ENCODE data around the gene GTF3C4.

The GTF3C4 gene

DNA sequence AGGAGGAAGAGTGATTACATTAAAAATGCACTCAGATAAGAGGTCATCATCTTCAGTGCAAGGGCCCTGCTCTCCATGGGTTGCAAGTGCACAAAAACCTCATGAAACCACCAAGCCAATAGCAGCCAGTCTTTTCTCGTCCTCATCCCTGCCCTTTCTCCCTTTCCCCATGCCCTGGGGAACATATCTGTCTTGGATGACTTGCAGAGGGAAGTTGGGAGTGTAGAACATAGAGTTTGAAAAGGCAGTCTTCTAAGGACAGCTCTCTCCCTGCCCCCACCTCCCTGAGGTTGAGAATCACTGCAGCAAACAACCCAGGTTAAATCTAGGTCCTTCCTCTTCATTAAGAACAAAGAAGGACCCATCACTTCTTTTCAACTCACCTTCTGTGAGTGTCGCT is 22.5 kb upstream of the GTF3C4 start:
- Histone ChIP-seq H3K27ac (ENCODE audit: low read length) (no peak overlapping the region), H3K4me1 (ENCODE audit: control insufficient read depth in 1 of 2, insufficient read depth in 2 of 2, low read length in 2 of 2) (no peaks in the 10 kb centered on the region), H3K4me3 (ENCODE audit: low read depth in 1 of 2, low read length in 2 of 2) (no peak overlapping the region), H3K27me3 (ENCODE audit: low read depth, low read length) (no peaks in the 10 kb centered on the region), H3K36me3 (ENCODE audit: control insufficient read depth in 1 of 2, insufficient read depth in 2 of 2, low read length in 2 of 2) (peaks cover 56 to 73% of the 10 kb centered on the region in 2 donors), H3K9me3 (ENCODE audit: control insufficient read depth in 1 of 2, low read length in 2 of 2) (no peaks in the 10 kb centered on the region)

DNA sequence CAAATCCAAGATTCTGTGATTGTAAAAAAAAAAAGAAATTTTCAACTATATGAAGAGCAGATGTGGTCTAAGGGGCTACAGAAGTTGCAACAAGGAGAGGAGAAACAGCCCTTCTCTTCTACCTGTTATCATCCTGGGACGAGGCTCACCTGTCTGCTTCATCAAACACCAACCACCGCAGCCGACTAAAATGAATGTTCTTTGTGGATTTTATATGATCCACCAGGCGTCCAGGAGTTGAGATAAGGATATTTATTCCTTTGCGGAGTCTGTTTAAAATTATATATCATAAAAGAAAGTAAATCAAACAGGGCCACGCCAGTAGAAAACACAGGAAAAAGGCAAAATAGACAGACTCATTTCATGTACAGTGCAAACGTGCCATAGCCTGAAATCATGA is 22.0 kb upstream of the GTF3C4 start:
- H3K4me1 ChIP-seq (ENCODE audit: control insufficient read depth in 1 of 2, insufficient read depth in 2 of 2, low read length in 2 of 2), result no peaks in the 10 kb centered on the region
- no peaks in the 10 kb centered on the region for H3K9me3 ChIP-seq (ENCODE audit: control insufficient read depth in 1 of 2, low read length in 2 of 2)
- H3K36me3 ChIP-seq (ENCODE audit: control insufficient read depth in 1 of 2, insufficient read depth in 2 of 2, low read length in 2 of 2), result peaks cover 53 to 69% of the 10 kb centered on the region in 2 donors
- H3K27me3 ChIP-seq (ENCODE audit: low read depth, low read length), result no peaks in the 10 kb centered on the region
- no peak overlapping the region for H3K4me3 ChIP-seq (ENCODE audit: low read depth in 1 of 2, low read length in 2 of 2)
- H3K27ac ChIP-seq (ENCODE audit: low read length), result no peak overlapping the region

DNA sequence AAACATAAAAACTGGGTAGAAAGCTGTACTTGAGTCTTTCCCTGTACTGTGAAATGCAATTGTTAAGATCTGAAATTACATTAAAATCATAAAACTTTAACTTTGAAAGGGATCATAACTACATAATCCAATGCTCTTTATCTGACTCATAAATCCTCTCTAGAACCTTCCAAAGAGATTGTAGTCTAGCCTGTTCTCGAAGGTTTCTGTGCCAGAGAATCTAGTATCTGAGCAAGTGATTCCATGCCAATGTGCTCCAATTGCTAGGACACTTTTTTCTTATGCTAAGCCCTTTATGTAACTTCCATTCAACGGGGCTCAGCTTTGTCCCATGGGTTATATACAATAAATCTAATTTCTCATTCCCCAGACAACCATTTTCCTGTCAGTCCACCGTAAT is 21.6 kb upstream of the GTF3C4 start:
- H3K27me3 ChIP-seq (ENCODE audit: low read depth, low read length), result no peaks in the 10 kb centered on the region
- H3K9me3 ChIP-seq (ENCODE audit: control insufficient read depth in 1 of 2, low read length in 2 of 2), result no peaks in the 10 kb centered on the region
- H3K4me3 ChIP-seq (ENCODE audit: low read depth in 1 of 2, low read length in 2 of 2), result no peak overlapping the region
- no peak overlapping the region for H3K27ac ChIP-seq (ENCODE audit: low read length)
- peaks cover 50 to 65% of the 10 kb centered on the region in 2 donors for H3K36me3 ChIP-seq (ENCODE audit: control insufficient read depth in 1 of 2, insufficient read depth in 2 of 2, low read length in 2 of 2)
- no peaks in the 10 kb centered on the region for H3K4me1 ChIP-seq (ENCODE audit: control insufficient read depth in 1 of 2, insufficient read depth in 2 of 2, low read length in 2 of 2)

DNA sequence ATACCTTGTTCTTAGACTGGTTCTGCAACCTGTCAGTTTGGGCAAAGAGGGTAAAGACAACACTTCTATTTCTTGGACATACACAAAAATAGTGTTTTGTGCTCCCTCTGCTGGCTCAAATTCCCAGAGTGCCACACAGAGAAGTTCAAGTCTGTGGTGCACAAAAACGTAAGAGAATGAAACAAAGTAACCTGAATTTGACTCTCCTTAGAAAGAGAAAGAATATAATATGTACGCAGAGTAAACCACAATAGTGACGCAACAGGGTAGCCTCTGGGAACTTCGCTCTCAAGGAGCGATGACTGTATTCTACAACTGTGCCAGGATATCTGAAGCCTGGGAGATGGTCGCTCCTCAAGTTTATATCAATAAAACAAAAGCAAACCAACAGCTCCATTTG is 19.0 kb upstream of the GTF3C4 start:
- Histone ChIP-seq H3K36me3 (ENCODE audit: control insufficient read depth in 1 of 2, insufficient read depth in 2 of 2, low read length in 2 of 2) (peaks cover 37 to 50% of the 10 kb centered on the region in 2 donors), H3K4me1 (ENCODE audit: control insufficient read depth in 1 of 2, insufficient read depth in 2 of 2, low read length in 2 of 2) (no peaks in the 10 kb centered on the region), H3K4me3 (ENCODE audit: low read depth in 1 of 2, low read length in 2 of 2) (no peak overlapping the region), H3K9me3 (ENCODE audit: control insufficient read depth in 1 of 2, low read length in 2 of 2) (no peaks in the 10 kb centered on the region), H3K27me3 (ENCODE audit: low read depth, low read length) (no peaks in the 10 kb centered on the region), H3K27ac (ENCODE audit: low read length) (no peak overlapping the region)

DNA sequence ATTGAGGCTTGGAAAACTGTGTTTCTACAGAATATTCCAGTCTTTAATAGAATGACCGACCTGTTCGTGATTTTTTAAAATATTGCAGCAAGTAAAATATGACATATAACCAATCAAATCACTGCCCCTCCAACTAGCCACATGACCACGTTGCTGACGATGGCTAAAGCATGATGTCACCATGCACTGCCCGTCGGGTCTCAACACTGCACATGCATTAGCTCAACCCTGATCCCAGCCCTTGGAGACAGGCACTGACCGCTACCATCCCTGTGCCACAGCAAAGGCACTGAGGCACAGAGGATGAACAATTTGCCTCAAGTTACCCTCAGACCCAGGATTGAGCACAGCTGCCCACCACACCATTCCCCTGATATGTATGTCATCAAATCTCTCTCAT is 14.0 kb upstream of the GTF3C4 start:
- Histone ChIP-seq H3K27ac (ENCODE audit: low read length) (no peak overlapping the region), H3K9me3 (ENCODE audit: control insufficient read depth in 1 of 2, low read length in 2 of 2) (no peaks in the 10 kb centered on the region), H3K4me3 (ENCODE audit: low read depth in 1 of 2, low read length in 2 of 2) (no peak overlapping the region), H3K27me3 (ENCODE audit: low read depth, low read length) (no peaks in the 10 kb centered on the region), H3K4me1 (ENCODE audit: control insufficient read depth in 1 of 2, insufficient read depth in 2 of 2, low read length in 2 of 2) (no peaks in the 10 kb centered on the region), H3K36me3 (ENCODE audit: control insufficient read depth in 1 of 2, insufficient read depth in 2 of 2, low read length in 2 of 2) (peaks cover 28 to 49% of the 10 kb centered on the region in 2 donors)

DNA sequence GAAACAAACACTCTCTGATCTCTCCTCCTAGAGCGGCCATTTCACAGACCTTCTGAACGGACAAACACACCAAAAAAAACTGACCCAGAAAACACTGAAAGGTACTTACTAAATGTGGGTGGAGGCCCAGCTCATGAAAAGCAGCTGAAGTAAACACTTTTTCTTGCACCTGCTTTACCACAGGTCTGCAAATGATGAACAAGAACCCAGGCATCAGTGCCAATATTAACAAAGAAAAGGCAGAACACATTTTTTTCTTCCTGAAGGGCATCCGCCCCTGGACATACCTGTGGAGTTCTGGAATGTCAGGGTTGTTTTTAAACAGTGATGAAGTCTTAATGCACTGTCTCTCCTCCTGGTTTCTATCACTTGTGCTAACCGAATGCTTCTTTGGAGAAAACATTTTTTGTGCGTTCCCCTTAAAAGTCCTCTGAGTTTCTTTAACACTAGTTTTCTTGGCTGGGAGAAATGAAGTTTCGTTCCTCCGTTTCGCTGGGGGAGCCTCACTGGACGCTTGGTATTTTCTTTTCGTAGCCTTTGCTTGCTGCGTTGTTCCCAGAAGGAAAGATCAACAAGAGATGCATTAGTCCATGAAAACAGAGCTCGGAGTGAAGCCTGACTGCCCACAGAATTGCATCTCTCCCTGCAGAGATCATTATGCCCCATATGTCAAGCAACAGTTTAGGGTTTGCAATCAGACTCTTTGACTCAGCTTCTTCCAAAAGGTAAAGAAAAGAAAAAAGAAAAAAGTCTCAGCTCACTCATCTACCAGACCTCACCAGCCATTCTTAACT is 7.9 kb upstream of the GTF3C4 start:
- no peak overlapping the region for H3K27ac ChIP-seq (ENCODE audit: low read length)
- H3K9me3 ChIP-seq (ENCODE audit: control insufficient read depth in 1 of 2, low read length in 2 of 2), result no peaks in the 10 kb centered on the region
- no peak overlapping the region for H3K4me3 ChIP-seq (ENCODE audit: low read depth in 1 of 2, low read length in 2 of 2)
- no peaks in the 10 kb centered on the region for H3K4me1 ChIP-seq (ENCODE audit: control insufficient read depth in 1 of 2, insufficient read depth in 2 of 2, low read length in 2 of 2)
- H3K27me3 ChIP-seq (ENCODE audit: low read depth, low read length), result no peaks in the 10 kb centered on the region
- H3K36me3 ChIP-seq (ENCODE audit: control insufficient read depth in 1 of 2, insufficient read depth in 2 of 2, low read length in 2 of 2), result peaks cover 34 to 38% of the 10 kb centered on the region in 2 donors

- Histone ChIP-seq H3K9me3 (ENCODE audit: control insufficient read depth in 1 of 2, low read length in 2 of 2) (no peaks in the 10 kb centered on the region), H3K27me3 (ENCODE audit: low read depth, low read length) (no peaks in the 10 kb centered on the region), H3K4me1 (ENCODE audit: control insufficient read depth in 1 of 2, insufficient read depth in 2 of 2, low read length in 2 of 2) (no peaks in the 10 kb centered on the region), H3K36me3 (ENCODE audit: control insufficient read depth in 1 of 2, insufficient read depth in 2 of 2, low read length in 2 of 2) (peaks cover 28 to 30% of the 10 kb centered on the region in 2 donors), H3K4me3 (ENCODE audit: low read depth in 1 of 2, low read length in 2 of 2) (no peak overlapping the region), H3K27ac (ENCODE audit: low read length) (no peak overlapping the region)
Measured at GRCh38 chr9:132663117-132663516, 7.1 kb upstream of the GTF3C4 start.

- H3K4me3 ChIP-seq (ENCODE audit: low read depth in 1 of 2, low read length in 2 of 2), result no peak overlapping the region
Measured at GRCh38 chr9:132663851-132664250, 6.4 kb upstream of the GTF3C4 start.

DNA sequence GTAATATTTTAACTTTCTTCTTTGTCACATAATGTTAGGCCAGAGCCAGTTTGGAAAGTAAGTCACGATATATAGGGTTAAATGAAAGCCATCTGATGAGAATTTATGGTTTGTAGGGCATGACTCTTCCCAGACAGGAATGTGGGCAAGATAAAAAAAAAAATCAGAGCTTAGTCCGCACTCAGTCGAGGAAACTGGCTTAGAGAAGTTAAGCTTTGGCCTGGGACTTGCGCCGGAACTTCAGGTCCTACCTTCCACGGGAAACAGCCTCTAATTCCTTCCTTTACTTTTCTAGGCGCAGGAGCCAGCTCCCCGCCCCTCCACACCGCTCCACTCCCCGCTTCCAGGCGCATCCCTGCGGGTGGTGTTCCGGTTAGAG is 956 bp upstream of the GTF3C4 start:
- Histone ChIP-seq H3K27ac (ENCODE audit: low read length) (peak overlapping the region; percentile 56), H3K36me3 (ENCODE audit: control insufficient read depth in 1 of 2, insufficient read depth in 2 of 2, low read length in 2 of 2) (peaks cover 0 to 4% of the 10 kb centered on the region in 2 donors), H3K27me3 (ENCODE audit: low read depth, low read length) (no peaks in the 10 kb centered on the region), H3K9me3 (ENCODE audit: control insufficient read depth in 1 of 2, low read length in 2 of 2) (no peaks in the 10 kb centered on the region), H3K4me3 (ENCODE audit: low read depth in 1 of 2, low read length in 2 of 2) (peak overlapping the region; percentile 88 to 97), H3K4me1 (ENCODE audit: control insufficient read depth in 1 of 2, insufficient read depth in 2 of 2, low read length in 2 of 2) (peaks cover 14 to 29% of the 10 kb centered on the region in 2 donors)

More at GRCh38 chr9:132663851-132664250, 6.4 kb upstream of the GTF3C4 start:
- peaks cover 20 to 23% of the 10 kb centered on the region in 2 donors for H3K36me3 ChIP-seq (ENCODE audit: control insufficient read depth in 1 of 2, insufficient read depth in 2 of 2, low read length in 2 of 2)
- H3K9me3 ChIP-seq (ENCODE audit: control insufficient read depth in 1 of 2, low read length in 2 of 2), result no peaks in the 10 kb centered on the region
- H3K27ac ChIP-seq (ENCODE audit: low read length), result no peak overlapping the region
- H3K4me1 ChIP-seq (ENCODE audit: control insufficient read depth in 1 of 2, insufficient read depth in 2 of 2, low read length in 2 of 2), result no peaks in the 10 kb centered on the region
- no peaks in the 10 kb centered on the region for H3K27me3 ChIP-seq (ENCODE audit: low read depth, low read length)

- Histone ChIP-seq H3K27me3 (ENCODE audit: low read depth, low read length) (no peaks in the 10 kb centered on the region), H3K4me3 (ENCODE audit: low read depth in 1 of 2, low read length in 2 of 2) (peak within 1 kb of the TSS; percentile 88 to 97), H3K27ac (ENCODE audit: low read length) (peak within 1 kb of the TSS; percentile 96), H3K4me1 (ENCODE audit: control insufficient read depth in 1 of 2, insufficient read depth in 2 of 2, low read length in 2 of 2) (peaks cover 14 to 29% of the 10 kb centered on the region in 2 donors), H3K36me3 (ENCODE audit: control insufficient read depth in 1 of 2, insufficient read depth in 2 of 2, low read length in 2 of 2) (peaks cover 0 to 4% of the 10 kb centered on the region in 2 donors), H3K9me3 (ENCODE audit: control insufficient read depth in 1 of 2, low read length in 2 of 2) (no peaks in the 10 kb centered on the region)
Measured at GRCh38 chr9:132669698-132670456, 387 bp upstream of the GTF3C4 start, which contains the start of gene DDX31. TSS of gene DDX31 (minus strand) at chr9:132669983. CDS start at chr9:132669934, 49 bp downstream.

GRCh38 chr9:132671620-132672412 is 1.6 kb downstream of the GTF3C4 start:
- H3K4me1 ChIP-seq (ENCODE audit: control insufficient read depth in 1 of 2, insufficient read depth in 2 of 2, low read length in 2 of 2), result peaks cover 14 to 29% of the 10 kb centered on the region in 2 donors

More at GRCh38 chr9:132671620-132672412, 1.6 kb downstream of the GTF3C4 start:
- Histone ChIP-seq H3K27ac (ENCODE audit: low read length) (no peak overlapping the region), H3K36me3 (ENCODE audit: control insufficient read depth in 1 of 2, insufficient read depth in 2 of 2, low read length in 2 of 2) (peaks cover 0 to 4% of the 10 kb centered on the region in 2 donors), H3K4me3 (ENCODE audit: low read depth in 1 of 2, low read length in 2 of 2) (peak overlapping the region; percentile 88 to 97), H3K9me3 (ENCODE audit: control insufficient read depth in 1 of 2, low read length in 2 of 2) (no peaks in the 10 kb centered on the region), H3K27me3 (ENCODE audit: low read depth, low read length) (no peaks in the 10 kb centered on the region)
